Measurements from ENCODE around the gene PGPEP1.
A peak's percentile ranks its signal among the peaks of the same experiment; 100 is the strongest.

Gene PGPEP1

GRCh38 chr19:18340190-18340989 is at the start of gene PGPEP1:
Gene PGPEP1 (plus strand): TSS chr19:18340598. CDS start chr19:18340682, 84 bp downstream.
- peak; percentile 37 for DNase-seq

GRCh38 chr19:18291019-18291524 is 49.3 kb upstream of the PGPEP1 start:
- DNase-seq = no peak

- DNase-seq = peak; percentile 45
Observed at GRCh38 chr19:18291590-18292461, 48.6 kb upstream of the PGPEP1 start.

- DNase-seq = no peak
Observed at GRCh38 chr19:18292462-18292809, 48.0 kb upstream of the PGPEP1 start.

- peak; percentile 17 for DNase-seq
Observed at GRCh38 chr19:18292810-18293641, 47.4 kb upstream of the PGPEP1 start.

- DNase-seq = no peak
Observed at GRCh38 chr19:18293642-18294466, 46.5 kb upstream of the PGPEP1 start.

- peak; percentile 9 for DNase-seq
Observed at GRCh38 chr19:18294467-18294864, 45.9 kb upstream of the PGPEP1 start.

- DNase-seq = no peak
Observed at GRCh38 chr19:18295034-18295451, 45.4 kb upstream of the PGPEP1 start.

- no peak for DNase-seq
Observed at GRCh38 chr19:18297308-18297707, 43.1 kb upstream of the PGPEP1 start.

GRCh38 chr19:18298601-18299000 is 41.8 kb upstream of the PGPEP1 start:
- DNase-seq = no peak

- DNase-seq = no peak
Observed at GRCh38 chr19:18299654-18300053, 40.7 kb upstream of the PGPEP1 start.

GRCh38 chr19:18300930-18301717 is 39.3 kb upstream of the PGPEP1 start:
- DNase-seq = no peak

GRCh38 chr19:18301718-18302111 is 38.7 kb upstream of the PGPEP1 start:
- no peak for DNase-seq

GRCh38 chr19:18304208-18304457 is 36.3 kb upstream of the PGPEP1 start:
- DNase-seq = no peak

GRCh38 chr19:18304458-18305310 is 35.7 kb upstream of the PGPEP1 start:
- DNase-seq = peak; percentile 29

GRCh38 chr19:18306209-18306887 is 34.0 kb upstream of the PGPEP1 start:
- DNase-seq = no peak

GRCh38 chr19:18306888-18307260 is 33.5 kb upstream of the PGPEP1 start:
- no peak for DNase-seq

- DNase-seq = no peak
Observed at GRCh38 chr19:18307271-18307681, 33.1 kb upstream of the PGPEP1 start.

- DNase-seq = no peak
Observed at GRCh38 chr19:18308051-18308947, 32.1 kb upstream of the PGPEP1 start.
